IgD-negative memory B cell (primary cell): ENCODE results near the gene FLT3. TPM values are rescaled to one million over a fixed set of nuclear protein-coding genes. Genes with fewer than 3 reads are reported as not detected.
"Not testable (repeated sequence)": the region's sequence is repeated elsewhere in the genome, so short reads cannot be mapped to it uniquely, and the experiment has no call there.

Experiments used
- H3K27ac Mint-ChIP-seq, 3 donors: one replicate each; pipeline ENCODE4 v1.8.0; 2020 to 2022; ENCODE audit warnings: mild to moderate bottlenecking in 3 of 3, mixed read lengths in 3 of 3, moderate library complexity in 1 of 3
- H3K27me3 Mint-ChIP-seq: one replicate; pipeline ENCODE4 v1.8.0; 2021; ENCODE audit warnings: mixed read lengths
- H3K36me3 Mint-ChIP-seq: one replicate; pipeline ENCODE4 v1.8.0; 2020; ENCODE audit warnings: mild to moderate bottlenecking, mixed read lengths
- H3K4me1 Mint-ChIP-seq, 3 donors: one replicate each; pipeline ENCODE4 v1.8.0; 2020 to 2022; ENCODE audit warnings: mixed read lengths in 3 of 3, mild to moderate bottlenecking in 1 of 3
- H3K4me3 Mint-ChIP-seq, 4 donors: one replicate each; pipeline ENCODE4 v1.8.0; 2020 to 2022; ENCODE audit warnings: mild to moderate bottlenecking in 4 of 4, mixed read lengths in 4 of 4, moderate library complexity in 3 of 4
- H3K9me3 Mint-ChIP-seq, 3 donors: one replicate each; pipeline ENCODE4 v1.8.0; 2020 to 2021; ENCODE audit warnings: mixed read lengths in 3 of 3, mild to moderate bottlenecking in 1 of 3
- polyA plus RNA-seq: library from polyadenylated mRNA; unstranded; fragments of 300-500 nt; fragmentation: Illumina TruSeq; gene quantifications from one replicate; pipeline ENCODE4 v1.2.3, GENCODE V29; 2021

The FLT3 gene
- polyA plus RNA-seq, 1 donor from 2014 or later, result 0.80 TPM

DNA sequence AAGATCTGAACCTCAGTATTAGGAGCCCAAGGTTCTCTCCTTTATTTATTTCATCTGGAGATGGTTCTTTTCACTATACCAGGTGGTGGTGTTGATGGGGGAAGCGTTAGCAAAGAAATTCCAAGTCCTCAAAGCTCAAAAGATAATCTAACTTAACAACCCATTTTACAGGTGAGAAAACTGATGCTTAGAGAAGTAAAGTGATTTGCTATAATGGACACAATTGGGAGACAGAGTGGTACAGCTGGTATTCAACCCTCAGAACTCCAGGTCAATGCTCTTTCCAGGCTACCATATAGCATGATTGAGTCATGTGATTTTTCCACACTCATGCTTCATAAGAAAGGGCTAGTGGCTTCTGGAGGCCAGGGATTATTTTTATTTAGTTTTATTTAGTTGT, 86.9 kb downstream of the FLT3 start:
- Mint-ChIP-seq H3K4me1 (peaks cover 9 to 10% (median 10%) of the 10 kb centered on the region in 3 donors), H3K36me3 (no peaks in the 10 kb centered on the region), H3K27ac (no peak overlapping the region), H3K27me3 (no peaks in the 10 kb centered on the region), H3K4me3 (no peak overlapping the region), H3K9me3 (no peaks in the 10 kb centered on the region)

GRCh38 chr13:28012896-28013295, 87.5 kb downstream of the FLT3 start:
- H3K27ac Mint-ChIP-seq, result no peak overlapping the region
- H3K4me3 Mint-ChIP-seq, result no peak overlapping the region
- no peaks in the 10 kb centered on the region for H3K9me3 Mint-ChIP-seq
- peaks cover 9 to 10% (median 10%) of the 10 kb centered on the region in 3 donors for H3K4me1 Mint-ChIP-seq
- no peaks in the 10 kb centered on the region for H3K27me3 Mint-ChIP-seq
- H3K36me3 Mint-ChIP-seq, result no peaks in the 10 kb centered on the region

GRCh38 chr13:28012383-28012782, 88.0 kb downstream of the FLT3 start:
- H3K4me3 Mint-ChIP-seq, result no peak overlapping the region

DNA sequence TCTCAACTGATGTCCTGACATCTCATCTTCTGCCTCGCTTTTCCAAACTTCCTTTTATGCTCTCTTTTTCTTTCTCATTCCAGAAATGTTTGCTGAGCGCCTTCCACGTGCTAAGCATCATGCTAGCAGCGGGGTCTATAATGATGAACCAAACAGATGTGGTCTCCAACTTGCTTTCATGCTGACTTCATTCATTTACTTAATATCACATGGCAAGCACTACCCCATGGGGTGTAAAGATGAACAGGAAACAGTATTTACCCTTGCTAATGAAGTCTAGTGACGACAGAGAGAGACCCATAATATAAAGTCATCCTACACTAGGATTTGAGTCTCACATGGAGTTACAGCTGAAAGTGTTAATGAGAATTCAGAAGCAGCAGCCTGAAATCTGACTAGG, 90.3 kb downstream of the FLT3 start:
- H3K4me3 Mint-ChIP-seq, result no peak overlapping the region
- no peaks in the 10 kb centered on the region for H3K9me3 Mint-ChIP-seq
- no peaks in the 10 kb centered on the region for H3K36me3 Mint-ChIP-seq
- no peak overlapping the region for H3K27ac Mint-ChIP-seq
- H3K27me3 Mint-ChIP-seq, result no peaks in the 10 kb centered on the region
- peaks cover 9 to 10% (median 10%) of the 10 kb centered on the region in 3 donors for H3K4me1 Mint-ChIP-seq

More at GRCh38 chr13:28012383-28012782, 88.0 kb downstream of the FLT3 start:
- Mint-ChIP-seq H3K36me3 (no peaks in the 10 kb centered on the region), H3K4me1 (peaks cover 9 to 10% (median 10%) of the 10 kb centered on the region in 3 donors), H3K27ac (no peak overlapping the region), H3K9me3 (no peaks in the 10 kb centered on the region), H3K27me3 (no peaks in the 10 kb centered on the region)

DNA sequence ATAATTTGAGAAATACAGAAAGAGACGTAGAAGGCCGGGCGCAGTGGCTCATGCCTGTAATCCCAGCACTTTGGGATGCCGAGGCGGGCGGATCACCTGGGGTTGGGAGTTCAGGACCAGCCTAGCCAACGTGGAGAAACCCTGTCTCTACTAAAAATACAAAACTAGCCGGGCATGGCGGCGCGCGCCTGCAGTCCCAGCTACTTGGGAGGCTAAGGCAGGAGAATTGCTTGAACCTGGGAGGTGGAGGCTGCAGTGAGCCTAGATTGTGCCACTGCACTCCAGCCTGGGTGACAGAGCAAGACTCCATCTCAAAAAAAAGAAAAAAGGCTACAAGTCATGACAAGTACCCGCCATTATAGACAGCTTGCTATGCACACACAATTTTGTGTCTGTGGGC, 95.4 kb downstream of the FLT3 start:
- not testable (repeated sequence) for H3K9me3 Mint-ChIP-seq, H3K4me1 Mint-ChIP-seq, H3K36me3 Mint-ChIP-seq, H3K4me3 Mint-ChIP-seq, H3K27ac Mint-ChIP-seq, H3K27me3 Mint-ChIP-seq

- Mint-ChIP-seq H3K4me1 (peaks cover 2 to 3% (median 2%) of the 10 kb centered on the region in 3 donors), H3K4me3 (peak overlapping the region in 1 of 4 donors; percentile 39), H3K27ac (no peak overlapping the region), H3K27me3 (no peaks in the 10 kb centered on the region), H3K36me3 (no peaks in the 10 kb centered on the region), H3K9me3 (no peaks in the 10 kb centered on the region)
Measured at GRCh38 chr13:28002886-28003698, 97.3 kb downstream of the FLT3 start.

DNA sequence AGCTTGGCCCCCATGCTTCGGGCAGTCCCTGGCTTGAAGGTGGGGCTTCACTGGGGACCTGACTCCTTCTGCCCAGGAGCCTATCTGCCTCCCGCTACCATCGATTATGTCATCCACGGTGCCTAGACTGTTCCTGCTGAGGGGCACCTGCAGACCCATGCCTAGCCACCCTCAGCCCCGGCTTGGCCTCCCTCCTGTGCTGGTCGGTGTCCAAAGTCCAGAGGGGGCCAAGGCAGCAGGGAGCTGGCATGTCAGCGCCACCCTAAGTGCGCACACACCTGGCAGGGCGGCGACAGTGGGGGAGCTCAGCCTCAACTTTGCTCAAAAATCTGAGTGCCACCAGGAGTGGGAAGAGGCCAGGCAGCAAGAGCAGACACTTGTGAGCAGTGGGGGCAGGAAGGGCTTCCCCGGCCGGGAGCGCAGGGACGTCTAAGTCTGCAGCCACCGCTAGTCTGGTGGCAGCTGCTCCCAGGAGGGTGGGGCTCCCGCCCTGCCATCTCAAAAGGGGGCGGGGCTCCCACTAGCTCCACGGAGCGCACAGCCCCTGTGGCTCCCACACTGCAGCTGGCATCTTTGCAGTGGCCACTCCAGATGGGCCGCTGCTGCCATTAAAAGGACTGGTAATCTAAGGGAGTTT, 98.4 kb downstream of the FLT3 start:
- Mint-ChIP-seq H3K9me3 (no peaks in the 10 kb centered on the region), H3K27me3 (no peaks in the 10 kb centered on the region), H3K4me3 (no peak overlapping the region), H3K27ac (no peak overlapping the region), H3K4me1 (peaks cover 5 to 6% (median 6%) of the 10 kb centered on the region in 3 donors), H3K36me3 (no peaks in the 10 kb centered on the region)

- H3K4me3 Mint-ChIP-seq, result no peak overlapping the region
- H3K36me3 Mint-ChIP-seq, result no peaks in the 10 kb centered on the region
- H3K9me3 Mint-ChIP-seq, result no peaks in the 10 kb centered on the region
Measured at GRCh38 chr13:28001049-28001448, 99.3 kb downstream of the FLT3 start.

GRCh38 chr13:28000567-28000966, 99.8 kb downstream of the FLT3 start:
- no peaks in the 10 kb centered on the region for H3K36me3 Mint-ChIP-seq
- no peak overlapping the region for H3K4me3 Mint-ChIP-seq
- H3K27me3 Mint-ChIP-seq, result no peaks in the 10 kb centered on the region
- H3K9me3 Mint-ChIP-seq, result no peaks in the 10 kb centered on the region
- no peak overlapping the region for H3K27ac Mint-ChIP-seq
- H3K4me1 Mint-ChIP-seq, result peaks cover 5 to 6% (median 6%) of the 10 kb centered on the region in 3 donors

More at GRCh38 chr13:28001049-28001448, 99.3 kb downstream of the FLT3 start:
- Mint-ChIP-seq H3K27ac (no peak overlapping the region), H3K4me1 (peaks cover 5 to 6% (median 6%) of the 10 kb centered on the region in 3 donors), H3K27me3 (no peaks in the 10 kb centered on the region)

DNA sequence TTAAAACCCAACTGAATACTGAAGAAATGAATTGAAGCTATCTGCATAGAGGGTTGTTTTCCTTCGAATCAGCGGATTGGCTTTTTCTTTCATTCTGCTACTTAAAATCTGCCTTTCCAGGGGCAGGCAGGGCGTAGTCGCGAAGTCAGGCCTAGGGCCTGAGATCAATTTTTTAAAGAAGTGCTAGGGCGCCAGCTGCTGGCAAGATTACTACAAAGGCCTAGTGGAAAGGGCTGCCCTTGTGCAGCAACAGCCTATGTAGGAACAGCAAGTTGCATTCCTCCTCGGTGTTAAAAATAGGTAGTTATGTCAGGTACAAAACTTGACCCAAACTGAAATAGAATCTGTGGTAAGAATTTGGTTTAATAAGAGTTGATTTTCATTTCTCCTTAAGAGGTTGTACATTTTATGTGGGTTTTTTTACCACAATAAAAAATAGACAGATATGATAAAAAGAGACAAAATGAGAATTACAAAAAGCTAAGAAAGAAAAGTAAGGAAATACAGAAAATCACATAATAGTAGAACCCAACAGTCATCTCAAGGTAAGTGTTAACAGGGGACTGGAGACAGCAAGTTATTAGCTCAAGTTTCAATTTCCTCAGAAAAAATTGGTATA, 102.4 kb downstream of the FLT3 start:
- Mint-ChIP-seq H3K4me3 (no peak overlapping the region), H3K4me1 (peaks cover 5 to 8% (median 6%) of the 10 kb centered on the region in 3 donors), H3K27me3 (no peaks in the 10 kb centered on the region), H3K27ac (no peak overlapping the region), H3K36me3 (no peaks in the 10 kb centered on the region), H3K9me3 (no peaks in the 10 kb centered on the region)

DNA sequence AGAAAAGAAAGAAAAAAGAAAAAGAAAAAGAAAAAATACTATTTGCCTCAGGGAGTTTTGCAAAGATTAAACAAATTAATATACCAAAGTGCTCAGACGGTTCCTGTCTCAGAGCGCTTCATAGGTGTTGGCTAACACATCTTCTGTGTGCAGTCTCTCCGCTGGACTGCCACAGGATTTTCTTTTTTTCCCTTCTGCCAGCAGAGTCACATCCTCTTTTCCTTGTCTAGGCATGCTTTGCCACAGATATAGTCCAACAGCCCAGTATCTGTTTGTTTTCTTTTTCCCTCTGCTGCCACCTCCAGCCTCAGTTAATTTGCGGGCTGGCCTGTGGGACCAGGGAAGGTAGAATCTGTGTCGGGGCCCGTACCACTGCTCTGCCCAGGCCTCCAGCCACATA, 108.5 kb downstream of the FLT3 start:
- Mint-ChIP-seq H3K4me3 (no peak overlapping the region), H3K27ac (no peak overlapping the region), H3K27me3 (peaks cover 2% of the 10 kb centered on the region), H3K9me3 (no peaks in the 10 kb centered on the region), H3K4me1 (peaks cover 0 to 2% (median 0%) of the 10 kb centered on the region in 3 donors), H3K36me3 (no peaks in the 10 kb centered on the region)

- Mint-ChIP-seq H3K27me3 (peaks cover 4% of the 10 kb centered on the region), H3K9me3 (no peaks in the 10 kb centered on the region)
Measured at GRCh38 chr13:27988520-27988919, 111.9 kb downstream of the FLT3 start, which contains the start of gene URAD. Gene URAD (minus strand): TSS chr13:27988693. CDS start chr13:27988637, 56 bp downstream.

GRCh38 chr13:27985600-27985999, 114.8 kb downstream of the FLT3 start:
- Mint-ChIP-seq H3K9me3 (no peaks in the 10 kb centered on the region), H3K4me3 (no peak overlapping the region)

More at GRCh38 chr13:27988520-27988919, 111.9 kb downstream of the FLT3 start, which contains the start of gene URAD:
- peak within 1 kb of the TSS in 1 of 3 donors; percentile 11 for H3K27ac Mint-ChIP-seq
- no peak within 1 kb of the TSS for H3K4me3 Mint-ChIP-seq
- H3K36me3 Mint-ChIP-seq, result no peaks in the 10 kb centered on the region
- H3K4me1 Mint-ChIP-seq, result peaks cover 0 to 2% (median 0%) of the 10 kb centered on the region in 3 donors

GRCh38 chr13:27982361-27982760, 118.0 kb downstream of the FLT3 start:
- H3K4me3 Mint-ChIP-seq, result no peak overlapping the region
- H3K36me3 Mint-ChIP-seq, result peaks cover 3% of the 10 kb centered on the region
- H3K27ac Mint-ChIP-seq, result no peak overlapping the region
- peaks cover 9 to 19% (median 17%) of the 10 kb centered on the region in 3 donors for H3K4me1 Mint-ChIP-seq
- peaks cover 42% of the 10 kb centered on the region for H3K27me3 Mint-ChIP-seq
- H3K9me3 Mint-ChIP-seq, result no peaks in the 10 kb centered on the region

More at GRCh38 chr13:27985600-27985999, 114.8 kb downstream of the FLT3 start:
- H3K27ac Mint-ChIP-seq, result no peak overlapping the region
- peaks cover 22% of the 10 kb centered on the region for H3K27me3 Mint-ChIP-seq
- H3K4me1 Mint-ChIP-seq, result peaks cover 0 to 5% (median 3%) of the 10 kb centered on the region in 3 donors
- no peaks in the 10 kb centered on the region for H3K36me3 Mint-ChIP-seq
